ENCODE data around the gene NGFR. TPM values are rescaled to one million over a fixed set of nuclear protein-coding genes. Genes with fewer than 3 reads are reported as not detected.

The NGFR gene
- total RNA-seq, 1 donor from 2014 or later: 4.5 TPM

DNA sequence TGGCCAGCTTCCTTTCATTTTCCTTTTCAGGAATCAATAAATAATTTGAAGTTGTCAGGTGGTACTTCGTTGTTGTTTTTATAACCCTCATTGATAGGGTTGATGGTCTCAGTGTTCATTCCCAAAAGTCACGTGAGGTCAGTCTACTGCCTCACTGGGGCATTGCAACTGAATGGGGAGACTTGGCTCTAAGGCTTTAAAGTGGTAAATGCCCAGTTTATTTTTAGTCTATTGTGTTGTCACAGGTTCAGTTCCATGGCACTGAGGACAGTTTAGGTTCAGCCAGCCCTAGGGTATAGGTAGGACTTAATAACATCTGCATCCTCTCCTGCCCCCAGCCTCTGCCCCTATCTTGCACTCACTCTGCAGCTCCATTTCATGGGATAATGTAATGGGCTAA lies 33.5 kb upstream of the NGFR start:
- Mint-ChIP-seq H3K4me1 (ENCODE audit: unreplicated experiment) (no peaks in the 10 kb centered on the region), H3K27ac (ENCODE audit: unreplicated experiment) (no peak overlapping the region), H3K36me3 (ENCODE audit: low read depth, unreplicated experiment) (peaks cover 4% of the 10 kb centered on the region), H3K27me3 (ENCODE audit: unreplicated experiment) (peaks cover 7% of the 10 kb centered on the region), H3K4me3 (ENCODE audit: unreplicated experiment) (no peak overlapping the region), H3K9me3 (ENCODE audit: unreplicated experiment) (no peaks in the 10 kb centered on the region)
- TF ChIP-seq, protein P1, sequence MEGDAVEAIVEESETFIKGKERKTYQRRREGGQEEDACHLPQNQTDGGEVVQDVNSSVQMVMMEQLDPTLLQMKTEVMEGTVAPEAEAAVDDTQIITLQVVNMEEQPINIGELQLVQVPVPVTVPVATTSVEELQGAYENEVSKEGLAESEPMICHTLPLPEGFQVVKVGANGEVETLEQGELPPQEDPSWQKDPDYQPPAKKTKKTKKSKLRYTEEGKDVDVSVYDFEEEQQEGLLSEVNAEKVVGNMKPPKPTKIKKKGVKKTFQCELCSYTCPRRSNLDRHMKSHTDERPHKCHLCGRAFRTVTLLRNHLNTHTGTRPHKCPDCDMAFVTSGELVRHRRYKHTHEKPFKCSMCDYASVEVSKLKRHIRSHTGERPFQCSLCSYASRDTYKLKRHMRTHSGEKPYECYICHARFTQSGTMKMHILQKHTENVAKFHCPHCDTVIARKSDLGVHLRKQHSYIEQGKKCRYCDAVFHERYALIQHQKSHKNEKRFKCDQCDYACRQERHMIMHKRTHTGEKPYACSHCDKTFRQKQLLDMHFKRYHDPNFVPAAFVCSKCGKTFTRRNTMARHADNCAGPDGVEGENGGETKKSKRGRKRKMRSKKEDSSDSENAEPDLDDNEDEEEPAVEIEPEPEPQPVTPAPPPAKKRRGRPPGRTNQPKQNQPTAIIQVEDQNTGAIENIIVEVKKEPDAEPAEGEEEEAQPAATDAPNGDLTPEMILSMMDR (IDR thresholded peaks at IDR 0.05; ENCODE audit: unreplicated experiment): no peak
- DNase-seq (ENCODE audit: low spot score): no peak

DNA sequence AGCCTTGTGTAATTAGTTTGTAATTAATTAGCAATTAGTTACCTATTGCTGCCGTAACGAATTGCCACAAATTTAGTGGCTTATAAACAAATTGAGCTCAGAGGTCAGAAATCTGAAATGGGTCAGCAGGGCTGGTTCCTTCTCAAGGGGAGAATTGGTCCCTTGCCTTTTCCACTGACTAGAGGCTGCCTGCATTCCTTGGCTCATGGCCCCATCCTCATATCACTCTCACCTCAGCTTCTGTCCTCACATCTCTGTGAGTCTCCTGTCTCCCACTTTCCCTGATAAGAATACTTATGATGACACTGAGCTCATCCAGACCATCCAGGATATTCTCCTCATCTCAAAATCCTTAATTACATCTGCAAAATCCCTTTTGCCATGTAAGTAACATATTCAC lies 31.0 kb upstream of the NGFR start:
- peaks cover 4% of the 10 kb centered on the region for H3K36me3 Mint-ChIP-seq (ENCODE audit: low read depth, unreplicated experiment)
- no peak overlapping the region for H3K4me3 Mint-ChIP-seq (ENCODE audit: unreplicated experiment)
- H3K9me3 Mint-ChIP-seq (ENCODE audit: unreplicated experiment): no peaks in the 10 kb centered on the region
- no peaks in the 10 kb centered on the region for H3K4me1 Mint-ChIP-seq (ENCODE audit: unreplicated experiment)
- H3K27ac Mint-ChIP-seq (ENCODE audit: unreplicated experiment): no peak overlapping the region
- TF ChIP-seq, protein P1 (IDR thresholded peaks at IDR 0.05; ENCODE audit: unreplicated experiment): no peak
- DNase-seq (ENCODE audit: low spot score): no peak
- H3K27me3 Mint-ChIP-seq (ENCODE audit: unreplicated experiment): peaks cover 8% of the 10 kb centered on the region

DNA sequence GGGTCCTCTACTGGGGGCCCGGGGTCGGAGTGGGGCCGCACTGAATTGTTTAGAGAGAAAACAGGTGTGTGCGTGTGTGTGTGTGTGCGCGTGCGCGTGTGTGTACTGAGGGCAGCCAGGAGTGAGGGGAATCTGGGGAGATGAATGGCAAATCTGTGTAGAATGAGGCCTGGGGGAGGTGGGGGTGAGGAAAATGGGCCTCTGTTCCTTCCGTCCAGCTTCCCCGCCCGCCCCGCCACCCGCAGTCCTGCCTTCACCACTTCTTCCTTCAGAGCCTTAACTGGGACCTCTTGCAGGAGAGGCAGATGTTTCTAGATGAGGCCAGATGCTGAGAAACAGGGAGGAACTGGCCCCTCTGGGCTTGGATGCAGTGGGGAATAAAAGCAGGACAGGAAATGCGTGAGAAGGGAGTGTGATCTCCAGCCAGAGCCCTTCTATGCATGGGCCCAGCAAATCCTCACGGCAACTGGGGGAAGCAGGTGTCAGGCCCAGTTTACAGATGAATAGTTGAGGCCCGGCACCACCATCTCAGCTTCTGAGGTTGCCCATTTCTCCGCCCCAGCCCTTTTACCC lies 29.7 kb upstream of the NGFR start:
- DNase-seq (ENCODE audit: low spot score): no peak
- no peak overlapping the region for H3K4me3 Mint-ChIP-seq (ENCODE audit: unreplicated experiment)
- H3K36me3 Mint-ChIP-seq (ENCODE audit: low read depth, unreplicated experiment): peaks cover 4% of the 10 kb centered on the region
- TF ChIP-seq, protein P1 (IDR thresholded peaks at IDR 0.05; ENCODE audit: unreplicated experiment): no peak
- no peak overlapping the region for H3K27ac Mint-ChIP-seq (ENCODE audit: unreplicated experiment)
- H3K4me1 Mint-ChIP-seq (ENCODE audit: unreplicated experiment): no peaks in the 10 kb centered on the region
- peaks cover 11% of the 10 kb centered on the region for H3K27me3 Mint-ChIP-seq (ENCODE audit: unreplicated experiment)
- no peaks in the 10 kb centered on the region for H3K9me3 Mint-ChIP-seq (ENCODE audit: unreplicated experiment)

DNA sequence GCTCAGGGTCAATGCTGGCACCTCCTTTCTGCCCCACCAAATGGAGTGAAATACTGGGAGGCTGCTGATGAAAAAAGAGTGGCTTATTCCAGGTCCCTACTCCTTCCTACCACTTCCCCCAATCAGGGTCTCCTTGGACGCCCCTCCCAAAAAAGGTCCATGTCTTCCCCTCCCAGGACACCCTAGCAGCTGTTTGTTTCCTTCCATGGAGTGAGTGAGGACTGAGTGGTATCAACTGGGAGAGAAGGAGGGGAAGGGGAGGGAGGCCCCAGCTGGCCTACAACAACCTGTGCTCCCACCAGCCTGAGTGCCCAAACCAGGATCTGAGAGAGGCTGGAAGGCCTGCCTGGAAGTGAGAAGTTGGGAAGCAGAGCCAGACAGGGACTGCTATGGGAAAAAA lies 28.7 kb upstream of the NGFR start:
- H3K9me3 Mint-ChIP-seq (ENCODE audit: unreplicated experiment): no peaks in the 10 kb centered on the region
- no peak overlapping the region for H3K4me3 Mint-ChIP-seq (ENCODE audit: unreplicated experiment)
- peaks cover 4% of the 10 kb centered on the region for H3K4me1 Mint-ChIP-seq (ENCODE audit: unreplicated experiment)
- DNase-seq (ENCODE audit: low spot score): no peak
- peaks cover 4% of the 10 kb centered on the region for H3K36me3 Mint-ChIP-seq (ENCODE audit: low read depth, unreplicated experiment)
- no peak overlapping the region for H3K27ac Mint-ChIP-seq (ENCODE audit: unreplicated experiment)
- H3K27me3 Mint-ChIP-seq (ENCODE audit: unreplicated experiment): peaks cover 13% of the 10 kb centered on the region
- TF ChIP-seq, protein P1 (IDR thresholded peaks at IDR 0.05; ENCODE audit: unreplicated experiment): no peak

DNA sequence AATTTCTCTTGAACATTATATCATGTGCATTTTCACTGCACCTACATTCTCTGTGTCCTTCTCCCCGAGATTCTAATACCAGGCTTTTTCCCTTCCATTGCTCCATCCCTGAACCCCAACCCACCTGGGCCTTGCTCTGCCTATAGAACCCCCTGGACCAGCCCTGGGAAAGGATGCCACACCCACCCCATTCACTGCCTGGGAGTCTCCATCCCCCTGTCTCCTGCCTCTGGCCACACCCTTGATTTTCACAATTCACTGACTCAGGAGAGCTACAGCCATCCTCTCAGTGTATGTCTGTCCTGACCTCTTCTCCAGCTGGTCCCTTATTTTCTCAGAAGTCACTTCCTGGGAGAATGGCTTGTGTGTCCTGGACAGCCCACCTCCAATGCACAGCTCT lies 27.9 kb upstream of the NGFR start:
- Mint-ChIP-seq H3K4me1 (ENCODE audit: unreplicated experiment) (peaks cover 7% of the 10 kb centered on the region), H3K36me3 (ENCODE audit: low read depth, unreplicated experiment) (peaks cover 8% of the 10 kb centered on the region), H3K4me3 (ENCODE audit: unreplicated experiment) (no peak overlapping the region), H3K9me3 (ENCODE audit: unreplicated experiment) (no peaks in the 10 kb centered on the region), H3K27me3 (ENCODE audit: unreplicated experiment) (peaks cover 14% of the 10 kb centered on the region), H3K27ac (ENCODE audit: unreplicated experiment) (no peak overlapping the region)
- TF ChIP-seq, protein P1 (IDR thresholded peaks at IDR 0.05; ENCODE audit: unreplicated experiment): no peak
- DNase-seq (ENCODE audit: low spot score): no peak

Data from endothelial cell (in vitro differentiated cells).